Smooth muscle cell (in vitro differentiated cells): ENCODE data around the gene MPRIP. TPM values are rescaled to one million over a fixed set of nuclear protein-coding genes. Genes with fewer than 3 reads are reported as not detected.

ENCODE experiments used
- DNase-seq: peaks from one replicate; lab custom pipeline; 2025; ENCODE audit not compliant: unreplicated experiment; lab: John Stamatoyannopoulos, UW
- H2AFZ ChIP-seq: fragments of 200-600 bp; sonication (generic); 2 replicates; pipeline ENCODE4 v1.6.0; 2016; ENCODE audit warnings: antibody characterized with exemption, low read depth, mild to moderate bottlenecking
- H3F3A ChIP-seq: fragments of 200-600 bp; sonication (generic); 2 replicates; pipeline ENCODE4 v1.6.0; 2017; ENCODE audit warnings: antibody characterized with exemption, low read depth
- H3K27ac ChIP-seq: fragments of 200-600 bp; sonication (generic); 2 replicates; pipeline ENCODE4 v1.5.1; 2016; ENCODE audit warnings: low read depth, mild to moderate bottlenecking
- H3K27me3 ChIP-seq: fragments of 200-600 bp; sonication (generic); 2 replicates; pipeline ENCODE4 v1.6.1; 2016; ENCODE audit warnings: low read depth, mild to moderate bottlenecking
- H3K36me3 ChIP-seq: fragments of 200-600 bp; sonication (generic); 2 replicates; pipeline ENCODE4 v1.5.1; 2016; ENCODE audit warnings: low read depth
- H3K4me1 ChIP-seq: fragments of 200-600 bp; sonication (generic); 2 replicates; pipeline ENCODE4 v1.5.1; 2016; ENCODE audit warnings: low read depth
- H3K4me2 ChIP-seq: fragments of 200-600 bp; sonication (generic); 2 replicates; pipeline ENCODE4 v1.6.0; 2016; ENCODE audit warnings: mild to moderate bottlenecking
- H3K4me3 ChIP-seq: fragments of 200-600 bp; sonication (generic); 2 replicates; pipeline ENCODE4 v1.5.1; 2016; ENCODE audit warnings: mild to moderate bottlenecking
- H3K79me2 ChIP-seq: fragments of 200-600 bp; sonication (generic); 2 replicates; pipeline ENCODE4 v1.6.0; 2016; ENCODE audit warnings: low read depth, mild to moderate bottlenecking
- H3K9ac ChIP-seq: fragments of 200-600 bp; sonication (generic); 2 replicates; pipeline ENCODE4 v1.6.0; 2016; ENCODE audit warnings: low read depth
- H3K9me3 ChIP-seq: fragments of 200-600 bp; sonication (generic); replicated peaks from 2 replicates; pipeline ENCODE4 v1.5.1; 2016; ENCODE audit warnings: low read depth
- H4K20me1 ChIP-seq: fragments of 200-600 bp; sonication (generic); 2 replicates; pipeline ENCODE4 v1.6.0; 2016; ENCODE audit warnings: low read depth
- CTCF ChIP-seq: fragments of 200-600 bp; sonication (generic); IDR thresholded peaks from 2 replicates; pipeline ENCODE4 v1.5.1; 2017; ENCODE audit warnings: borderline replicate concordance, mild to moderate bottlenecking, antibody characterized with exemption; ENCODE audit not compliant: insufficient read depth, poor library complexity, severe bottlenecking
- WGBS: methylation state at CpG from one replicate; pipeline ENCODE4 v1.1.7; 2016; ENCODE audit warnings: low lambda C conversion rate; 5-methylcytosine and 5-hydroxymethylcytosine counted together
- polyA plus RNA-seq: library from polyadenylated mRNA; unstranded; fragments of >200 nt; fragmentation: Nextera tagmentation; extraction: Ambion mirVana; gene quantifications from 2 replicates; pipeline ENCODE4 v1.2.1, GENCODE V29; 2016
- total RNA-seq: library from RNA; depleted of rRNA; stranded (reverse); fragments of >200 nt; gene quantifications from 2 replicates; pipeline ENCODE4 v1.2.3, GENCODE V29; 2014

The MPRIP gene
- total and polyA plus RNA-seq, 2 experiments from 2014 or later = 58.8 to 69.3 TPM

GRCh38 chr17:17173921-17174320, 131.7 kb downstream of the MPRIP start:
- Histone ChIP-seq H3K4me1 (no peaks in the 10 kb centered on the region), H3K4me3 (no peak overlapping the region), H2AFZ (no peak overlapping the region), H3K79me2 (no peaks in the 10 kb centered on the region), H3K9ac (no peak overlapping the region), H3K4me2 (no peak overlapping the region), H3F3A (no peaks in the 10 kb centered on the region), H3K27ac (no peak overlapping the region), H3K36me3 (no peaks in the 10 kb centered on the region), H3K9me3 (no peaks in the 10 kb centered on the region), H3K27me3 (no peaks in the 10 kb centered on the region), H4K20me1 (peaks cover 12% of the 10 kb centered on the region)
- DNase-seq = no peak
- no peak for TF ChIP-seq CTCF
- WGBS = 97% methylated on average over 14 of the region's 14 CpGs

- 98% methylated on average over 8 of the region's 8 CpGs for WGBS
Measured at GRCh38 chr17:17175340-17175739, 133.1 kb downstream of the MPRIP start.

GRCh38 chr17:17175917-17176316, 133.7 kb downstream of the MPRIP start:
- Histone ChIP-seq H3F3A (no peaks in the 10 kb centered on the region), H3K4me3 (no peak overlapping the region), H3K79me2 (no peaks in the 10 kb centered on the region), H3K27me3 (no peaks in the 10 kb centered on the region), H3K27ac (no peak overlapping the region), H3K4me1 (no peaks in the 10 kb centered on the region), H3K36me3 (no peaks in the 10 kb centered on the region), H3K9ac (no peak overlapping the region), H3K9me3 (no peaks in the 10 kb centered on the region), H4K20me1 (no peaks in the 10 kb centered on the region), H2AFZ (no peak overlapping the region), H3K4me2 (no peak overlapping the region)
- WGBS = 98% methylated on average over 12 of the region's 12 CpGs
- TF ChIP-seq CTCF = no peak
- DNase-seq = no peak

More at GRCh38 chr17:17175340-17175739, 133.1 kb downstream of the MPRIP start:
- DNase-seq = no peak
- no peaks in the 10 kb centered on the region for H3K79me2 ChIP-seq
- H3F3A ChIP-seq = no peaks in the 10 kb centered on the region
- no peak overlapping the region for H3K4me2 ChIP-seq
- no peaks in the 10 kb centered on the region for H3K9me3 ChIP-seq
- no peak overlapping the region for H2AFZ ChIP-seq
- peaks cover 4% of the 10 kb centered on the region for H4K20me1 ChIP-seq
- no peak for TF ChIP-seq CTCF
- no peak overlapping the region for H3K4me3 ChIP-seq
- no peaks in the 10 kb centered on the region for H3K36me3 ChIP-seq
- no peak overlapping the region for H3K9ac ChIP-seq
- no peak overlapping the region for H3K27ac ChIP-seq
- no peaks in the 10 kb centered on the region for H3K4me1 ChIP-seq
- no peaks in the 10 kb centered on the region for H3K27me3 ChIP-seq

GRCh38 chr17:17176341-17176740, 134.1 kb downstream of the MPRIP start:
- Histone ChIP-seq H3K9ac (no peak overlapping the region), H4K20me1 (no peaks in the 10 kb centered on the region), H3K4me3 (no peak overlapping the region), H3K27ac (no peak overlapping the region), H3K36me3 (no peaks in the 10 kb centered on the region), H3K9me3 (no peaks in the 10 kb centered on the region), H3F3A (no peaks in the 10 kb centered on the region), H2AFZ (no peak overlapping the region), H3K4me2 (no peak overlapping the region), H3K27me3 (no peaks in the 10 kb centered on the region), H3K79me2 (no peaks in the 10 kb centered on the region), H3K4me1 (no peaks in the 10 kb centered on the region)
- no peak for DNase-seq
- TF ChIP-seq CTCF = no peak
- WGBS = 97% methylated on average over 12 of the region's 12 CpGs
